Endothelial cell of umbilical vein (primary cell): ENCODE data around the gene DAPL1. TPM values are rescaled to one million over a fixed set of nuclear protein-coding genes. Genes with fewer than 3 reads are reported as not detected.

Experiments used
- Bru-seq: library from RNA; stranded (reverse); fragments of 400-500 nt; gene quantifications from one replicate; lab custom pipeline; 2021; lab: Mats Ljungman, UMichigan
- BruChase-seq, 2 experiments: library from RNA; stranded (reverse); fragments of 400-500 nt; gene quantifications; one replicate each; lab custom pipeline; 2021; lab: Mats Ljungman, UMichigan
- BruUV-seq: library from RNA; stranded (reverse); fragments of 400-500 nt; replicated peaks from 2 replicates; lab custom pipeline; 2021; lab: Mats Ljungman, UMichigan
- CTCF ChIA-PET: fragments of 300-600, 350-600 bp; sonication (Branson Sonifier 250); formaldehyde crosslinking; loops from one replicate; lab custom pipeline; 2021; ENCODE audit warnings: antibody characterized with exemption, inconsistent platforms; lab: Charles Lee
- POLR2A ChIA-PET: fragments of 300-600, 350-600 bp; sonication (Branson Sonifier 250); formaldehyde crosslinking; loops from one replicate; lab custom pipeline; 2021; ENCODE audit warnings: antibody characterized with exemption, inconsistent platforms; lab: Charles Lee
- DNase-seq: peaks from one replicate; pipeline ENCODE4 v3.0.0-alpha.2; 2011; ENCODE audit warnings: low read depth, low spot score
- FAIRE-seq: peaks from 2 replicates; lab custom pipeline; 2011; peaks lifted over from hg19 to GRCh38; lab: Jason Lieb, UNC
- H2AFZ ChIP-seq: 2 replicates; pipeline ENCODE4 v1.6.0; 2012; ENCODE audit warnings: low read depth, low read length, control low read depth, inconsistent platforms
- H3K27ac ChIP-seq: 2 replicates; pipeline ENCODE4 v1.5.1; 2011; ENCODE audit warnings: low read depth, mild to moderate bottlenecking, control low read depth, low read length, moderate library complexity; ENCODE audit not compliant: insufficient read depth
- H3K27me3 ChIP-seq, 2 experiments: 2 replicates each; pipeline versions ENCODE4 v1.6.0 to v1.6.1; 2011; ENCODE audit warnings: low read length in 2 of 2, mixed read lengths in 1 of 2; ENCODE audit not compliant: control insufficient read depth in 2 of 2, insufficient read depth in 2 of 2
- H3K36me3 ChIP-seq, 2 experiments: 2 replicates in 1 of 2; 3 replicates in 1 of 2; pipeline ENCODE4 v1.5.1; 2011; ENCODE audit warnings: low read length in 2 of 2, mild to moderate bottlenecking in 1 of 2, moderate library complexity in 1 of 2; ENCODE audit not compliant: control insufficient read depth in 2 of 2, insufficient read depth in 2 of 2; ENCODE audit errors: extremely low read depth in 1 of 2
- H3K4me1 ChIP-seq: 3 replicates; pipeline ENCODE4 v1.5.1; 2011; ENCODE audit warnings: mild to moderate bottlenecking, low read length; ENCODE audit not compliant: control insufficient read depth, insufficient read depth; ENCODE audit errors: extremely low read depth
- H3K4me2 ChIP-seq: 2 replicates; pipeline ENCODE4 v1.6.1; 2011; ENCODE audit warnings: low read length, control low read depth, mixed read lengths; ENCODE audit not compliant: insufficient read depth
- H3K4me3 ChIP-seq, 3 experiments: fragments of 200-600 bp in 1 of 3; sonication (generic), shearing (Covaris generic) in 1 of 3; replicated peaks in 1 of 3; 2 replicates each; pipeline ENCODE4 v1.5.1; 2011 to 2016; ENCODE audit warnings: control low read depth in 3 of 3, low read length in 3 of 3, mild to moderate bottlenecking in 2 of 3, inconsistent platforms in 1 of 3, low read depth in 1 of 3, moderate library complexity in 1 of 3; ENCODE audit not compliant: insufficient read depth in 1 of 3
- H3K79me2 ChIP-seq: 2 replicates; pipeline ENCODE4 v1.6.0; 2012; ENCODE audit warnings: low read length, inconsistent platforms; ENCODE audit not compliant: control insufficient read depth, insufficient read depth
- H3K9ac ChIP-seq: replicated peaks from 2 replicates; pipeline ENCODE3; 2011; ENCODE audit warnings: low read length, control low read depth; ENCODE audit not compliant: insufficient read depth; ENCODE audit errors: extremely low read depth
- H3K9me1 ChIP-seq: replicated peaks from 3 replicates; pipeline ENCODE4 v1.6.0; 2011; ENCODE audit warnings: mild to moderate bottlenecking, low read length; ENCODE audit not compliant: control insufficient read depth, insufficient read depth; ENCODE audit errors: extremely low read depth
- H3K9me3 ChIP-seq: replicated peaks from 2 replicates; pipeline ENCODE4 v1.5.1; 2012; ENCODE audit warnings: low read length, inconsistent platforms; ENCODE audit not compliant: control insufficient read depth, insufficient read depth
- H4K20me1 ChIP-seq: replicated peaks from 2 replicates; pipeline ENCODE3; 2011; ENCODE audit warnings: mild to moderate bottlenecking, low read length; ENCODE audit not compliant: control insufficient read depth, insufficient read depth; ENCODE audit errors: extremely low read depth
- EZH2 ChIP-seq: IDR thresholded peaks from 2 replicates; pipeline ENCODE4 v1.6.1; 2012; ENCODE audit warnings: borderline replicate concordance, low read depth, mild to moderate bottlenecking, moderate library complexity, low read length, inconsistent platforms; ENCODE audit not compliant: severe bottlenecking
- FOS ChIP-seq: IDR thresholded peaks from 2 replicates; pipeline ENCODE4 v1.6.1; 2011; ENCODE audit warnings: mild to moderate bottlenecking, low read length, moderate library complexity, borderline replicate concordance; ENCODE audit not compliant: insufficient read depth
- GATA2 ChIP-seq: IDR thresholded peaks from 2 replicates; pipeline ENCODE4 v1.7.0; 2011; ENCODE audit warnings: low read depth, mild to moderate bottlenecking, moderate library complexity, mixed read lengths, low read length; ENCODE audit not compliant: insufficient read length, insufficient read depth
- JUN ChIP-seq: IDR thresholded peaks from 2 replicates; pipeline ENCODE4 v1.6.1; 2011; ENCODE audit warnings: borderline replicate concordance, low read depth; ENCODE audit not compliant: insufficient read length, insufficient read depth
- MYC ChIP-seq: IDR thresholded peaks from one replicate; pipeline ENCODE4 v1.6.1; 2011; ENCODE audit warnings: mild to moderate bottlenecking, low read depth, low read length
- POLR2A ChIP-seq: IDR thresholded peaks from 2 replicates; pipeline ENCODE4 v1.6.1; 2012; ENCODE audit warnings: low read depth, mild to moderate bottlenecking, control low read depth, low read length
- POLR2AphosphoS5 ChIP-seq: IDR thresholded peaks from 2 replicates; pipeline ENCODE4 v1.6.1; 2012; ENCODE audit warnings: low read depth, mild to moderate bottlenecking, control low read depth, low read length, moderate library complexity; ENCODE audit not compliant: insufficient read depth
- dilution Hi-C: fragments of 300-500 bp; cut with MboI; formaldehyde crosslinking; loops from one replicate; pipeline ENCODE4 v1.15.0; 2019; ENCODE audit warnings: low sequenced_read_pairs; ENCODE audit not compliant: extremely low pct_ligation_motif_present
- intact Hi-C: fragments of 100-400 bp; cut with micrococcal nuclease; formaldehyde crosslinking; loops from one replicate; pipeline ENCODE4 v1.10.0; 2022
- long read RNA-seq: library from polyadenylated mRNA; stranded (forward); transcript quantifications from one replicate; pipeline ENCODE4 v2.0.0, GENCODE V29; 2021
- polyA minus RNA-seq, 3 experiments: library from RNA; depleted of rRNA, polyadenylated mRNA; stranded (reverse); fragments of >200 nt; gene quantifications; 1 replicate in 1 of 3; 2 replicates in 2 of 3; pipeline ENCODE4 v1.2.3, GENCODE V29; 2011
- polyA plus RNA-seq, 4 experiments: library from polyadenylated mRNA; depleted of rRNA in 3 of 4; stranded (reverse) in 3 of 4; unstranded in 1 of 4; fragments of >200 nt; gene quantifications; 2 replicates each; pipeline versions ENCODE4 v1.2.1 to v1.2.3, GENCODE V29; 2011 to 2012; ENCODE audit warnings: missing spikeins in 1 of 4
- total RNA-seq: library from RNA; stranded (reverse); gene quantifications from 2 replicates; pipeline ENCODE4 v1.2.3, GENCODE V29; 2021
- TF ChIP-seq, protein P1 (sequence below), 2 donors: IDR thresholded peaks; 1 replicate in 1 of 2; 2 replicates in 1 of 2; pipeline ENCODE4 v1.5.1; 2011; ENCODE audit warnings: low read length in 2 of 2, mild to moderate bottlenecking in 2 of 2, moderate library complexity in 2 of 2, control low read depth in 1 of 2, inconsistent platforms in 1 of 2, low read depth in 1 of 2; ENCODE audit not compliant: insufficient read depth in 1 of 2; ENCODE audit errors: extremely low read depth in 1 of 2
- TF ChIP-seq, protein P2 (sequence below): IDR thresholded peaks from 2 replicates; pipeline ENCODE4 v1.6.1; 2011; ENCODE audit not compliant: insufficient read depth, insufficient read length

The DAPL1 gene, protein sequence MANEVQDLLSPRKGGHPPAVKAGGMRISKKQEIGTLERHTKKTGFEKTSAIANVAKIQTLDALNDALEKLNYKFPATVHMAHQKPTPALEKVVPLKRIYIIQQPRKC
- total RNA-seq (not detected in 2 replicates), polyA plus RNA-seq (not detected in 2 replicates), polyA minus RNA-seq (not detected in 2 replicates), Bru-seq, nascent RNA (not detected), BruChase-seq, experiment 1, labeled RNA remaining after a 6-hour chase (not detected), BruChase-seq, experiment 2, labeled RNA remaining after a 2-hour chase (not detected)
- not detected in 2 replicates for polyA plus RNA-seq (2011; cell fraction: cytosol; rRNA removed)
- not detected in 2 replicates for polyA plus RNA-seq (2011; cell fraction: nucleus; rRNA removed)
- polyA plus RNA-seq (2012): not detected in 2 replicates
- not detected for polyA minus RNA-seq (2011; cell fraction: cytosol; rRNA and poly(A)+ RNA removed)
- not detected in 2 replicates for polyA minus RNA-seq (2011; cell fraction: nucleus; rRNA and poly(A)+ RNA removed)
- long read RNA-seq: 0 reads

DNA sequence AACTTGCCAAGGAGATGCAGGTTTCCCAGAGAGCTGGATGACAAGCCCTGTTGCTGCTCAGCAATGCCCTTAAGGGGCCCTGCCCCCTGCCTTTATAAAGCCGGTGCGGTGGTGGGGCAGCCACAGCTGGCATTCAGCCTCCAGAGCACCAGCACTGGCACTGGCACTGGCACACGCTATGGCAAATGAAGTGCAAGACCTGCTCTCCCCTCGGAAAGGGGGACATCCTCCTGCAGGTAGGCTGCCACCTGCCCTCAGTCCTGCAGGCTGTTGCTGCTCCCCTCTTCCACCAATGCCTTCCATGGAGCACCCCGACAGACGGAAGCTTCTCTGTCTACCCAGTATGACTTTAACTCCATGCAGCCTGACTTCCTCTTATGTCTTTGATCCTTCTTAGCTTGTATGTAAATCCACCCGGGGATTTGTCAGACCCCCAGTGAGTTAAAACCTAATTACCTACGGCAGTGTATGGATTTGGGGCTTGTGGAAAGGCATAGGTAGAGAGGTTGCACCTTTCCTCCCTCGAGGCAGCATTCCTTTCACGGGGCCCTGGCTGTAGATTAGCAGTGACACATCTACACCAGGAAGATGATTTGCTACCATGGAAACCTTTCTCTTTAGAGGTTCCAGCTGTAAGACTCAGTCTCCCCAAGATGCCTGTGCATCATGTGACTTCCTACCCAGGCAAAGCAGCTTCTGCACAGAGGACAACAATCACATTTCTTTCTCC is at the start of gene DAPL1:
Gene DAPL1, plus strand, starts transcription at position 123 of the 730 bp plus-strand sequence. Its CDS starts 56 bp downstream, at position 179.
- Histone ChIP-seq H3K4me1 (no peaks in the 10 kb centered on the region), H3K27ac (no peak within 1 kb of the TSS), H3K27me3 (peaks cover 12 to 16% of the 10 kb centered on the region in 2 experiments), H3K9me3 (no peaks in the 10 kb centered on the region), H2AFZ (no peak within 1 kb of the TSS), H3K4me2 (no peak within 1 kb of the TSS), H4K20me1 (no peaks in the 10 kb centered on the region), H3K36me3 (no peaks in the 10 kb centered on the region), H3K9me1 (no peaks in the 10 kb centered on the region), H3K4me3 (no peak within 1 kb of the TSS), H3K79me2 (no peaks in the 10 kb centered on the region), H3K9ac (no peak within 1 kb of the TSS)
- FAIRE-seq (no peak), DNase-seq (no peak)
- ChIA-PET CTCF (interaction anchor here (1.3 kb wide), 1 partner anchor 771 kb away, joined by 3 read pairs; no protein-coding TSS in a partner anchor), POLR2A (no interaction called here)
- BruUV-seq: no TSS peak
- intact Hi-C loops (loop anchor here (5.0 kb wide), 1 partner anchor 1807 kb away; no protein-coding TSS in a partner anchor), dilution Hi-C loops (no loop called here)
- TF ChIP-seq POLR2A (no peak), GATA2 (no peak), FOS (no peak), JUN (no peak), POLR2AphosphoS5 (no peak), EZH2 (no peak), MYC (no peak)
- TF ChIP-seq, protein P1, sequence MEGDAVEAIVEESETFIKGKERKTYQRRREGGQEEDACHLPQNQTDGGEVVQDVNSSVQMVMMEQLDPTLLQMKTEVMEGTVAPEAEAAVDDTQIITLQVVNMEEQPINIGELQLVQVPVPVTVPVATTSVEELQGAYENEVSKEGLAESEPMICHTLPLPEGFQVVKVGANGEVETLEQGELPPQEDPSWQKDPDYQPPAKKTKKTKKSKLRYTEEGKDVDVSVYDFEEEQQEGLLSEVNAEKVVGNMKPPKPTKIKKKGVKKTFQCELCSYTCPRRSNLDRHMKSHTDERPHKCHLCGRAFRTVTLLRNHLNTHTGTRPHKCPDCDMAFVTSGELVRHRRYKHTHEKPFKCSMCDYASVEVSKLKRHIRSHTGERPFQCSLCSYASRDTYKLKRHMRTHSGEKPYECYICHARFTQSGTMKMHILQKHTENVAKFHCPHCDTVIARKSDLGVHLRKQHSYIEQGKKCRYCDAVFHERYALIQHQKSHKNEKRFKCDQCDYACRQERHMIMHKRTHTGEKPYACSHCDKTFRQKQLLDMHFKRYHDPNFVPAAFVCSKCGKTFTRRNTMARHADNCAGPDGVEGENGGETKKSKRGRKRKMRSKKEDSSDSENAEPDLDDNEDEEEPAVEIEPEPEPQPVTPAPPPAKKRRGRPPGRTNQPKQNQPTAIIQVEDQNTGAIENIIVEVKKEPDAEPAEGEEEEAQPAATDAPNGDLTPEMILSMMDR (IDR thresholded peaks at IDR 0.05; ENCODE audit: extremely low read depth in 1 of 2, insufficient read depth in 1 of 2, low read depth in 1 of 2, low read length in 2 of 2): no peak
- TF ChIP-seq, protein P2, sequence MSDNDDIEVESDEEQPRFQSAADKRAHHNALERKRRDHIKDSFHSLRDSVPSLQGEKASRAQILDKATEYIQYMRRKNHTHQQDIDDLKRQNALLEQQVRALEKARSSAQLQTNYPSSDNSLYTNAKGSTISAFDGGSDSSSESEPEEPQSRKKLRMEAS: no peak
